HG02623 (cell line): ENCODE measurements around the gene DENND2C.
A peak's percentile ranks its signal among the peaks of the same experiment; 100 is the strongest.
"Not testable (repeated sequence)": the region's sequence is repeated elsewhere in the genome, so short reads cannot be mapped to it uniquely, and the experiment has no call there.

Source experiments
- ATAC-seq: cut with Tn5 transposase; IDR thresholded peaks from one replicate; pipeline ENCODE4 v1.9.1; 2021; ENCODE audit warnings: moderate library complexity; ENCODE audit not compliant: unreplicated experiment

Gene DENND2C

GRCh38 chr1:114610546-114611245 lies 59.2 kb downstream of the DENND2C start:
- ATAC-seq, result no peak

DNA sequence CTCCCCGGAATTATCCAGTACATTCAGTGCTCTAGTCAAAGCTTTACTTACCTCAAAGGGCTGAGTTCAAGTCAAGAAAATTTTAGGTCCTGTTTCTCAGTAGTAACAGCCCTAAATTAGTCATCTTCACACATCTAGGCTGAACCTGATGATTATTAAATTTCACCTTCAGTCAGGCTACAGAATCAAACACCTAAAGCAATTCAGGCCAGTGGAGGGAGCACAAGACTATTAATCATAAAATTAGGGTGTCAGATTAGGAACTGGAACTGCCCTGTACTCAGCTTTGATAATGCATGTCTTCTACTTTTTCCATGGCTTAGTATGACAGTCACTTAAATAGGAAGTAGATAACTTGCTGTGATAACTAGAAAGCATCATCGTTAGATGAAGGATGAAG lies 60.0 kb downstream of the DENND2C start:
- ATAC-seq, result no peak

DNA sequence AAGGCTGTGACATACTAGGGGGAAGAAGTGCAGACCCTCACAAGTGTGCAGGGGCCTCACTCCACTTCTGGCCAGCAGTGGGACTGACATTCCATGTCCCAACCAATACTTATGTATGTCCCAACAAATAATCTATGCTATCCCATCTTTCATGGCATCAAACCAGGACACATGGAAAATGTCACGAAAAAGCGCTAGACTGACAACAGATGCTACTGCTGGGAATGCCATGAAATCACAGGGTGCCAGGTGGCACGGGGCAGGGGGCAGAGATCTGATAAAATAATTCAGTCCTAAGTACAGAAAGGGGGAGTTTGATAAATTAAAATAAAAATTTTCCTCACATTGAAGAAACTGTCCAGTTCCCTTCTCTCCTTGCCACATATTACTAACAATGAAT lies 60.8 kb downstream of the DENND2C start:
- ATAC-seq, result no peak

DNA sequence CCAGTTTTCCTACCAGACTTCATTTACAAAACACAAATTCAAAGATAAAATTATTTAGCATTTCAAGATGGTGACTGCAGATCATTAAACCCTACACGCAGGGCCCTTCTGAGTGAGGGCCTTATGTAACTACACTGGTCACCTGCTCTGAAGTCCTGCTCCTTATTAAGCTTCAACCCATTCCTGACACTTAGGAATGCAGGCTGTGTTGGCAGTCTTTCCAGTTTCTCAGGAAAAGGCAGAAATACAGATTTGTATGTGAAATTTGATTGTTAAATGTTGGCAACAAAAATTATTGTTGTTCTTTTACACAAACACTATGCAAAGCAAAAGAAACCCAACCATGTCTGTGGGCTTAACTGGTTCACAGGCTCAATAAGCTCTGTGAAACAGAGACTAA lies 62.6 kb downstream of the DENND2C start:
- no peak for ATAC-seq

DNA sequence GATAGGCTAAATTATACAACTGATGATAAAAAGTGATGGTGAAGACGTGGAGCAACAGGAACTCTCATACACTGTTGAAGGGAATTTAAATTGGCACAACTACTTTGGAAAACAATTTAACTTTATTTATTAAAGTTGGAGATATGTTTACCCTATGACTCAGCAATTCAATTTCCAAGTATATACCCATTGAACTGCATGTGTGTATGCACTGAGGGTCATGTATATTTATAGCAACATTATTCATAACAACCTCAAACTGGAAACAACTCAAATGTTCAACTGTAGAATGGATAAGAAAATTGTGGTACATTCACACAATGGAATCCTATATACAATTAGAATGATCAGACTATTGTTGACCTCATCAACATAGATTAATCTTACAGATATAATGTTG lies 71.9 kb downstream of the DENND2C start:
- no peak for ATAC-seq

DNA sequence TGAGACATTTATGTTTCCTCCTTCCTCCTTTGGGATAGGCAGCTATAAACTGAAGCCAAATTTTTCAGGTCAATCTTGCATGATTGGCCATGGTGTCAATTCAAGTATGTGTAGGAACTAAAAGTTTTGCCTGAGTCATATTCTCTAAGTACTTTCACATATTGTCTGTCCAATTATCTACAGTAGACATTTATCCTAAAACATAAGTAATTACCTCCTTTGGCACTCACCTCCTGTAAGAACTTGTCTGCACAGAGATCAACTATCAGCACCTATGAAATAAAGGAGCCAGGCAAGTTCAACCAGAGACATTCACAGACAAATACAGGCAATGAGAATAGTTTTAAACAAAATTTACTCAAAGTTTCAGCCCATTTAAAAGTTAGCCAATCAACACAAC lies 74.2 kb downstream of the DENND2C start:
- no peak for ATAC-seq

DNA sequence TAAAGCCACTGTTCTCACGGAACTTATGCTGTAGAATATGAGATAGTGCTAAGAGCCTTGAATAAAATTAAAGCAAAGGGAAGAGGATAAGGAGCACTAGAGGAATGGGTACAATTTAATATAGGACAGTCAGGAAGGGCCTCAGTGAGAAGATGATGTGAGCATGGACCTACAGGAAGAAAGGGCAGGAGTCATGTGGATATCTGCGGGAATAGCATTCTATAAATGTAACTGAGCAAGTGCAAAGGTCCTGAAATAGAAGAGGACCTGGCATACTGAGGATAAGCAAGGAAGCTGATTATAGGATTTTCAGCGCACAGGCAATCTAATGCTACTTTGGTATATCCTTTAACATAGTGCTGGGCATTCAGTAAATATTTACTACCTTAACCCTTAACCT lies 75.8 kb downstream of the DENND2C start:
- ATAC-seq, result no peak

DNA sequence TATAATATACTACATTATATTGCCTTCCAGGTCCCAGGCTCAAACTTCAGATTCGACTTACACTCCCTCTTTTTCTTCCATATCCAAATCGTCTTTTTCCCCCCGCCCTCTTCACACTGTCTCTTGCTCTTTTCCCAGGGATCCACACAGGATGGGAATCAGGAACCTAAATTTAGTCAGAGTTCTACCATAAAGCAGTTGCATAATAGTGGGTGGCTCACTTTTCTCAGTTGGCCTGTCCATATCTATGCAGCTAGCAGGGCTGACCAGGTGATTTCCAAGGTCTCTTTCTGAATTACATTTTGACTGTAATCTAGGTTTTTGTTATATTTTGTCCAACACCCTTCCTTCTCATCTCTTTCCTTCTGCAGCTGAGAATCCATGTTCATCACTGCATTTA lies 80.7 kb downstream of the DENND2C start:
- no peak for ATAC-seq

DNA sequence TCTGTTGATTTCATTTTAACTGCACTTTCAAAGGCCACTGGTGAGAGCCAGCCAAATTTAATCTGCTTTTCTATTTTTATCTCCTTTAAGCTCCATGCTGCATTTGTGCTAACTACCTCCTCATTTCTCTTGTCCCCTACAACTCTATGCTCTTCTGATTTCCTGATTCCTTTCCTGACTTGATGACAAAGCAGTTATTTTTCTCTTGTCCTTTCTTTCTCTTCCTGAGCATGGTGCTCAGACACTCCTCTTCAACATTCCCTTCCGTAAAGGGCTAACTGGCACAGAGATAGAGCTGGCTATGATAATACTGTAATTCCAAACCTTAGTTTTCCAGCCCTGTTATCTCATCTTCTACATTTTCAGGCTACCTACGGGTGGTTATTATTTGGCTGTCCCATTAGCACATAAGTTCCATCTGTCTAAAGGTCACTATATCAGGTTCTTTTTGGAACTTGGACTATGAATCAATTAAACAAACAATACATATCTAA lies 81.6 kb downstream of the DENND2C start:
- ATAC-seq, result no peak

GRCh38 chr1:114587203-114587991 lies 82.5 kb downstream of the DENND2C start:
- ATAC-seq, result no peak

- no peak for ATAC-seq
These were observed 83.3 kb downstream of the DENND2C start for GRCh38 chr1:114586513-114587047.

- no peak for ATAC-seq
These were observed 84.6 kb downstream of the DENND2C start for GRCh38 chr1:114585231-114585630.

DNA sequence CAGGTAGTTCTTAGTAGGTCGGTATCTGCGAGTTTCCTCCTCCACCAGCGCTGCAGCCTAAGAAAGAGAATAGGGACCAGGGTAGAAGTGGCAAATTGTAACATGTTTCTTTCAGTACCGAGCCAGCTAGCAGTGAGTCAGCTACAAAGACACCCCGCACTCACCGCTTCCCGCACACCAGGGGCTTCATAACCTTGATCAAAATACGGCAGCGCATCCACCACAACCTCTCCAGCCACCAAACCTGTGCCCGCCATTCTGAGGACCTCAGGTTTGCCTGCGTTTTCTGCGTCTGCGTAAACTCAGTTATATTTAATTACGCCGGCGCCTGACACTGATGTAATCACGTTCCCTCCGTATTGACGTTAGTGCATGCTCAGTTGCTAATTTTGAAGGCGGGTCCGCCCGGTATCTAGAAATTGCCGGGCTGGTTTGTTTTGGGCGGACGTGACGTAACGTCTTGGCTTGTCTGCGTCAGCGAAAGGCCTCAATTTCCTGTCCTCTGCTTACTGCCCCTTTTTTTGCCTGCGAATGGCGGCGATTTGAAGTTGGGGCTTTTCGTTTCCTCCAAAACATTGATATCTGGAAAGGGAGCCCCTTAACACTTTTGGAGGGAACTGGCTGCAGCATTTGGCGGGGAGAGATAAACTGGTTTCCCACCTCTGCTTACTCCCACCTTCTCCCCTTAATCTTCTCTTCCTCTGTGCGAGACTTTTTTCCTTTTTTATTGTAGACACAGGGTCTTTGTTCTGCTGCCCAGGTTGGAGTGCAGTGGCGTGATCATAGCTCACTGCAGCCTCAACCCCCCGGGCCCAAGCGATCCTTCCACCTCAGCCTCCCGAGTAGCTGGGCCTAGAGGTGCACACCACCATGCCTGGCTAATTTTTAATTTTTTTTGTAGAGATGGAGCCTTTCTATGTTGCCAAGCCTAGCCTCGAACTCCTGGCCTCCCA lies 88.2 kb downstream of the DENND2C start, which contains the start of gene BCAS2:
TSS of gene BCAS2 (minus strand) at position 281 of the 953 bp plus-strand sequence. CDS start at position 257, 24 bp downstream.
- ATAC-seq, result peak; percentile 99

DNA sequence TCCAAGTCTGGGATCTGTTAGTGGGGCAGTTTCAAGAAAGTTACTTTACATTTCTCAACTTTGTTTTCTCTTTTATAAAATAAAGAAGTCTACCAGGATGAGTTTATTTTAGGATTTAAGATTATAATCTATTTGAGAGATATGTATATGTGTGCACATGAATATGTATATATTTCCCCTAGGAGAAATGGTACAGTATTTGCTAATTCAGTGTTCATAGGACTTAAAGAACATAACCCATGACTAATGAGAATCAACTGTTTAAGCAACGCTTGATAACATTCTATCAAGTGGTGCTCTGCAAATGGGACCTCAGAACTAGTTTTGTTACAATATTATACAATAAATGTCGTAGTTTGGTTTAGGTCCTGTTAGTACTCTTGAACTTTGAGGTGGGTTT lies 95.5 kb downstream of the DENND2C start:
- ATAC-seq, result no peak

DNA sequence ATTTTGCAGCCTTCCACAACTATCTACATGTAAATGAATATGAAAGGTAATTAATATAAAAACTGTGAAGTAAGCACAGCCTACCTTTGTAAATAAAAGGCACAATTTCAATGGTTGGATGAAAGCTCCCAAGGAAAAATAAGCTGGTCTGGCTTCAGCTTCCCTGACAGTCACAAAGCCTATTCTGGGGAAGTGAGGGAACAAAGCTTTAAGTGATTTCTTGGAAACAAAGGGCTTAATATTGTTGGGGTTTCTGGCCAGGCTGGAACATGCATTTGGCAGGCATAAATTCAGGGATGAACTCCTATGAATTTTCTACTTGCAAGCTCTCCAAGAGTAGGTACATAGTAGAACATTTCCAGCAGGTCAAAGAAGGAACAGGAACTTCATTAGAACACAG lies 105.7 kb downstream of the DENND2C start:
- no peak for ATAC-seq

GRCh38 chr1:114562978-114563510 lies 106.8 kb downstream of the DENND2C start:
- not testable (repeated sequence) for ATAC-seq

DNA sequence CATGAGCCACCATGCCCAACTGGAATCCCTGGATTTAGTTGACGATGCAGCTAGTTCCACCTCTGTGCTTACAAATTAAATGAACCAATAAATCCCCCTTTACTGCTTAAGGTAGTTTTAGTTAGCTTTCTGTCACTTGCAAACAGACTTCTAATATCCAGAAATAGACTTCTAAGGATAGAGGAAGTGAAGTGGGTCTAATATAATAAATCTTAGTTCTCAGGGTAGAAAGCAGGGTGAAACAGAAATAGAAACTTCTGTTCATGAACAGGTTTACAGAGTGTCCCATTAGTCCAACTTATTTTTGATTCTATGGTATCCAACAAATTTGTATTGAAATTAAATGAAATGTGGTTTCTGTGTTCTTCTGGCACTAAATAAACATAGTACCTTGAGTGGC lies 108.5 kb downstream of the DENND2C start:
- ATAC-seq, result no peak

GRCh38 chr1:114559356-114559755 lies 110.5 kb downstream of the DENND2C start:
- ATAC-seq, result peak; percentile 57

DNA sequence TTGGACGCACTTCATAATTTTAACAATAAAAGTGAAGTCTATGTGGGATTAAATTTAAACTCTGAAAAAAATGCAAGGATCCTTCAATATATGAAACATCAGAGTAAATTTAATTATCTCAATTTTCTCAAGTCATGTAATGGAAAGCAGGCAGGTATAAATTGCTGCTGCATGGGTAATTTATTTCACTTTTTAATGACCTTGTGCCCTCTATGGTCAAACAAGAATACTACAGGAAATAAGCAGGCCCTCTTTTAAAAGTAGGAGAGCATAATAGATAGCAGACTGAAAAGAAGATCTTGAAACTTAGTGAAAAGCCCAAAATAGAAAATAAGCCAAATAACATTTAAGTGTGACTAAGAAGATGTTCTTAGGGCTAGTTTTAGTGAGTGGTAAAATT lies 111.3 kb downstream of the DENND2C start:
- no peak for ATAC-seq

DNA sequence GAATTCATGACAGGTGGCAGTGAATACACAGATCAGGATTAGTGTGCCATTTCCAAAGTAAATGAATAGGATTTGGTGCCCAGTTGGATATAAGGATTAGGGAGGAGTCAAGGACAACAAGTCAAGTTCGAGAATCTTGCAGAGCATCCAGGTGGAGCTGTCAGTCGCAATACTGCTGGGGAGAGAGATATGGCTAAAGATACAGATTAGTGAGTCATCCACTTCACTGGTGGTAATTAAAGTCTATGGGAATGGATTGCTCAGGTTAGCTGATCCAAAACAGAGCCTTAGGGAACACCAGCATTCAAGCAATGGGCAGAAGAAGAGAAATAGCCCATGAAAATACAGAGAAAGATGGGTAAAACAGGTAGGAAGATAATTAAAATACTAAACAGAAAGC lies 115.3 kb downstream of the DENND2C start:
- ATAC-seq, result no peak
